ENCODE measurements around the gene CYP39A1. TPM values are rescaled to one million over a fixed set of nuclear protein-coding genes. Genes with fewer than 3 reads are reported as not detected.

The CYP39A1 gene
- total and polyA plus RNA-seq, 2 donors (not counting 1 experiment from before 2014, with no cell fraction given): 0.49 to 3.8 TPM

DNA sequence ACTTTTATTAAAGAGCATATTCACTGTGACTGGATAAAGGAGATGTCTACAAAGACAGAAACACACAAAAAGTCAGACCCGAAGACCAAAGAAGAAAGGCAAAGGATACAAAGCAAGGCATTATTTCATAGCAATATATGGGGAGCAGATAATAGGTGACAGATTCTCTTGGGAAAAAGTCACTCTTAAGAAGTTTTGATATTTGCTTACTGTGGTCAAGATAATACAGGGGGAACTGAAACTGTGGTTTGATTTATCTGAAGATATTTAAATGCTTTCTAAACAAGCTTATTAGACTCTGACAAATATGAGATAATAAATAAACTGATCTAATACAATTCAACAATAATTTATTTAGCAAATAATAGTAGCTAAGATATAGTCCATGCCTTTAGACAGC lies 14.7 kb downstream of the CYP39A1 start:
- H3K9me3 ChIP-seq (ENCODE audit: control insufficient read depth, insufficient read depth, low read depth, low read length): no peaks in the 10 kb centered on the region
- H3K36me3 ChIP-seq (ENCODE audit: control insufficient read depth, insufficient read depth, low read length): no peaks in the 10 kb centered on the region
- no peak overlapping the region for H3K9ac ChIP-seq (ENCODE audit: insufficient read depth, low read length)
- no peaks in the 10 kb centered on the region for H3K79me2 ChIP-seq (ENCODE audit: control insufficient read depth, insufficient read depth, low read length)
- no peaks in the 10 kb centered on the region for H4K20me1 ChIP-seq (ENCODE audit: control insufficient read depth, extremely low read depth, insufficient read depth, low read length)
- TF ChIP-seq EZH2 (IDR thresholded peaks at IDR 0.05; ENCODE audit: low read length, missing control alignments): no peak
- TF ChIP-seq, protein P1, sequence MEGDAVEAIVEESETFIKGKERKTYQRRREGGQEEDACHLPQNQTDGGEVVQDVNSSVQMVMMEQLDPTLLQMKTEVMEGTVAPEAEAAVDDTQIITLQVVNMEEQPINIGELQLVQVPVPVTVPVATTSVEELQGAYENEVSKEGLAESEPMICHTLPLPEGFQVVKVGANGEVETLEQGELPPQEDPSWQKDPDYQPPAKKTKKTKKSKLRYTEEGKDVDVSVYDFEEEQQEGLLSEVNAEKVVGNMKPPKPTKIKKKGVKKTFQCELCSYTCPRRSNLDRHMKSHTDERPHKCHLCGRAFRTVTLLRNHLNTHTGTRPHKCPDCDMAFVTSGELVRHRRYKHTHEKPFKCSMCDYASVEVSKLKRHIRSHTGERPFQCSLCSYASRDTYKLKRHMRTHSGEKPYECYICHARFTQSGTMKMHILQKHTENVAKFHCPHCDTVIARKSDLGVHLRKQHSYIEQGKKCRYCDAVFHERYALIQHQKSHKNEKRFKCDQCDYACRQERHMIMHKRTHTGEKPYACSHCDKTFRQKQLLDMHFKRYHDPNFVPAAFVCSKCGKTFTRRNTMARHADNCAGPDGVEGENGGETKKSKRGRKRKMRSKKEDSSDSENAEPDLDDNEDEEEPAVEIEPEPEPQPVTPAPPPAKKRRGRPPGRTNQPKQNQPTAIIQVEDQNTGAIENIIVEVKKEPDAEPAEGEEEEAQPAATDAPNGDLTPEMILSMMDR (conservative IDR thresholded peaks at IDR 0.05 in 1 of 2, IDR thresholded peaks at IDR 0.05 in 1 of 2; ENCODE audit: low read depth in 1 of 2, low read length in 2 of 2): no peak
- no peak overlapping the region for H2AFZ ChIP-seq (ENCODE audit: low read length)
- no peaks in the 10 kb centered on the region for H3K27me3 ChIP-seq (ENCODE audit: control insufficient read depth, insufficient read depth, low read length)
- no peaks in the 10 kb centered on the region for H3K4me1 ChIP-seq (ENCODE audit: control insufficient read depth, extremely low read depth, insufficient read depth, low read length)
- no peak overlapping the region for H3K4me3 ChIP-seq (replicated peaks in 1 of 4; ENCODE audit: control extremely low read depth in 1 of 4, insufficient read depth in 1 of 4, low read depth in 3 of 4, low read length in 4 of 4)
- H3K27ac ChIP-seq (ENCODE audit: insufficient read depth, low read length): no peak overlapping the region
- no peak for DNase-seq (ENCODE audit: low read depth in 2 of 2)
- no peak overlapping the region for H3K4me2 ChIP-seq (ENCODE audit: extremely low read depth, insufficient read depth, low read length)

DNA sequence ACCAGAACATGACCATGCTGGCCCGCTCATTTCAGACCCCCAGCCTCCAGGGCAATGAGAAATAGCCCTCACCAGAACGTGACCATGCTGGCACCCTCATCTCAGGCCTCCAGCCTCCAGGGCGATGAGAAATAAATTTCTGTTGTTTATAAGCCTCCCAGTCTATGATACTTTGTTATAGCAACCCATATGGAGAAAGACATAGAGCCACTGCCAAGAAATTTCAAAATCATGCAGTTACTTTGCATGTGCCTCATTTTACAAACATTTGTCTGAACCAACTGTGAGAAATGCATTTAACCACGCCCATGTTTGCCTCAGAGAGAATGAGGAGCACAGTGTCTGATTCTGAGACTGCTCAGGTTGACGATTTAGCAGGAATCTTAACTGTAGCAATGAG lies 15.5 kb downstream of the CYP39A1 start:
- Histone ChIP-seq H4K20me1 (ENCODE audit: control insufficient read depth, extremely low read depth, insufficient read depth, low read length) (no peaks in the 10 kb centered on the region), H3K79me2 (ENCODE audit: control insufficient read depth, insufficient read depth, low read length) (no peaks in the 10 kb centered on the region), H3K4me1 (ENCODE audit: control insufficient read depth, extremely low read depth, insufficient read depth, low read length) (no peaks in the 10 kb centered on the region), H3K9ac (ENCODE audit: insufficient read depth, low read length) (no peak overlapping the region), H3K9me3 (ENCODE audit: control insufficient read depth, insufficient read depth, low read depth, low read length) (no peaks in the 10 kb centered on the region), H3K4me3 (replicated peaks in 1 of 4; ENCODE audit: control extremely low read depth in 1 of 4, insufficient read depth in 1 of 4, low read depth in 3 of 4, low read length in 4 of 4) (no peak overlapping the region), H2AFZ (ENCODE audit: low read length) (no peak overlapping the region), H3K36me3 (ENCODE audit: control insufficient read depth, insufficient read depth, low read length) (no peaks in the 10 kb centered on the region), H3K27me3 (ENCODE audit: control insufficient read depth, insufficient read depth, low read length) (no peaks in the 10 kb centered on the region), H3K27ac (ENCODE audit: insufficient read depth, low read length) (peak overlapping the region; percentile 50), H3K4me2 (ENCODE audit: extremely low read depth, insufficient read depth, low read length) (peak overlapping the region; percentile 33)
- TF ChIP-seq, protein P1 (conservative IDR thresholded peaks at IDR 0.05 in 1 of 2, IDR thresholded peaks at IDR 0.05 in 1 of 2; ENCODE audit: low read depth in 1 of 2, low read length in 2 of 2): no peak
- no peak for TF ChIP-seq EZH2 (IDR thresholded peaks at IDR 0.05; ENCODE audit: low read length, missing control alignments)
- DNase-seq (ENCODE audit: low read depth in 2 of 2): peak in 1 of 2 donors; percentile 94

DNA sequence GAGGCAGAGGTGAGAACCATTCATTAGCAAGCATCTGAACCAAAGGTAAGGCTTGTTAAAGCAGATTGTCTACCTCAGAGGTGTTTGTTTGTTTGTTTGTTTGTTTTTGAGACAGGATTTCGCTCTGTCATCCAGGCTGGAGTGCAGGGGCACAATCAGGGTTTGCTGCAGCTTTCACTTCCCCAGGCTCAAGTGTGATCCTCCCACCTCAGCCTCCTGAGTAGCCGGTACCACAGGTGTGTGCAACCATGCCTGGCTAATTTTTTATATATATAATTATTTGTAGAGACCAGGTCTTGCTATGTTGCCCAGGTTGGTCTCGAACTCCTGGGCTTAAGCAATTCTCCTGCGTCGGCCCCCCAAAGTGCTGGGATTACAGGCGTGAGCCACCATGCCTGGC lies 17.2 kb downstream of the CYP39A1 start:
- no peaks in the 10 kb centered on the region for H4K20me1 ChIP-seq (ENCODE audit: control insufficient read depth, extremely low read depth, insufficient read depth, low read length)
- H3K36me3 ChIP-seq (ENCODE audit: control insufficient read depth, insufficient read depth, low read length): no peaks in the 10 kb centered on the region
- H3K9ac ChIP-seq (ENCODE audit: insufficient read depth, low read length): no peak overlapping the region
- H3K4me1 ChIP-seq (ENCODE audit: control insufficient read depth, extremely low read depth, insufficient read depth, low read length): no peaks in the 10 kb centered on the region
- H3K4me3 ChIP-seq (replicated peaks in 1 of 4; ENCODE audit: control extremely low read depth in 1 of 4, insufficient read depth in 1 of 4, low read depth in 3 of 4, low read length in 4 of 4): no peak overlapping the region
- no peak overlapping the region for H3K27ac ChIP-seq (ENCODE audit: insufficient read depth, low read length)
- DNase-seq (ENCODE audit: low read depth in 2 of 2): no peak
- no peaks in the 10 kb centered on the region for H3K27me3 ChIP-seq (ENCODE audit: control insufficient read depth, insufficient read depth, low read length)
- TF ChIP-seq, protein P1 (conservative IDR thresholded peaks at IDR 0.05 in 1 of 2, IDR thresholded peaks at IDR 0.05 in 1 of 2; ENCODE audit: low read depth in 1 of 2, low read length in 2 of 2): no peak
- no peak for TF ChIP-seq EZH2 (IDR thresholded peaks at IDR 0.05; ENCODE audit: low read length, missing control alignments)
- no peaks in the 10 kb centered on the region for H3K9me3 ChIP-seq (ENCODE audit: control insufficient read depth, insufficient read depth, low read depth, low read length)
- H3K4me2 ChIP-seq (ENCODE audit: extremely low read depth, insufficient read depth, low read length): no peak overlapping the region
- no peaks in the 10 kb centered on the region for H3K79me2 ChIP-seq (ENCODE audit: control insufficient read depth, insufficient read depth, low read length)
- no peak overlapping the region for H2AFZ ChIP-seq (ENCODE audit: low read length)

Measured in fibroblast of lung (primary cell).